Lung (tissue), 12 donors: Measurements from ENCODE around the gene C11orf58. TPM values are rescaled to one million over a fixed set of nuclear protein-coding genes. Genes with fewer than 3 reads are reported as not detected.

Source experiments
- ATAC-seq: fragments of 200-7000 bp; cut with Tn5 transposase; one replicate; pipeline ENCODE4 v1.9.1; 2020; ENCODE audit warnings: moderate number of reproducible peaks; ENCODE audit not compliant: insufficient read depth, low FRiP score
- DNase-seq, 3 donors: peaks; one replicate each; pipeline ENCODE4 v3.0.0-alpha.2; 2013 to 2017
- H3K27ac ChIP-seq, 2 donors: one replicate each; pipeline ENCODE4 v1.5.1; 2013; ENCODE audit warnings: mild to moderate bottlenecking in 2 of 2, moderate library complexity in 2 of 2, control low read depth in 1 of 2, inconsistent platforms in 1 of 2, low read depth in 1 of 2, low read length in 1 of 2
- H3K27me3 ChIP-seq, 3 donors: one replicate each; pipeline ENCODE4 v1.5.1; 2013; ENCODE audit warnings: low read length in 2 of 3; ENCODE audit not compliant: control insufficient read depth in 3 of 3, insufficient read depth in 3 of 3
- H3K36me3 ChIP-seq, 4 donors: one replicate each; pipeline ENCODE4 v1.5.1; 2013; ENCODE audit warnings: low read length in 4 of 4, mild to moderate bottlenecking in 1 of 4, moderate library complexity in 1 of 4; ENCODE audit not compliant: control insufficient read depth in 4 of 4, insufficient read depth in 4 of 4
- H3K4me1 ChIP-seq, 5 donors: one replicate each; pipeline ENCODE4 v1.5.1; 2013; ENCODE audit warnings: low read length in 5 of 5, mild to moderate bottlenecking in 2 of 5, moderate library complexity in 1 of 5; ENCODE audit not compliant: control insufficient read depth in 5 of 5, insufficient read depth in 5 of 5
- H3K4me3 ChIP-seq: one replicate; pipeline ENCODE4 v1.5.1; 2013; ENCODE audit warnings: mild to moderate bottlenecking, control low read depth, moderate library complexity
- H3K9ac ChIP-seq, 2 donors: one replicate each; pipeline ENCODE4 v1.5.1; 2013; ENCODE audit warnings: low read length in 2 of 2, control low read depth in 1 of 2; ENCODE audit not compliant: insufficient read depth in 1 of 2
- H3K9me3 ChIP-seq, 4 donors: one replicate each; pipeline ENCODE4 v1.5.1; 2013; ENCODE audit warnings: low read length in 3 of 4, mild to moderate bottlenecking in 1 of 4, moderate library complexity in 1 of 4; ENCODE audit not compliant: control insufficient read depth in 4 of 4, insufficient read depth in 3 of 4
- CTCF ChIP-seq: IDR thresholded peaks from 2 replicates; pipeline ENCODE4 v1.5.1; 2012; ENCODE audit warnings: mild to moderate bottlenecking; ENCODE audit errors: control extremely low read depth, extremely low read depth
- WGBS, 2 donors: extraction: QIAGEN DNeasy Blood & Tissue Kit; methylation state at CpG; one replicate each; pipeline ENCODE4 v1.1.7; 2013; 5-methylcytosine and 5-hydroxymethylcytosine counted together
- polyA plus RNA-seq, 2 donors: library from polyadenylated mRNA; stranded (reverse); fragments of 200-250 nt; gene quantifications; one replicate each; pipeline ENCODE4 v1.2.1, GENCODE V29; 2013
- total RNA-seq, 2 donors: library from RNA; depleted of rRNA in 1 of 2; stranded (reverse); fragments of >200 nt in 1 of 2; gene quantifications; one replicate each; pipeline ENCODE4 v1.2.1, GENCODE V29; 2014 to 2021
- donor health status: control.
- donor health status: control.
- donor health status: Bipolar disorder and iron deficiency.
- donor health status: healthy.
- donor health status: DM: yes; HTN: yes; CAD: no.

Gene C11orf58
- total and polyA plus RNA-seq, 4 donors = 87.2 to 219 (median 97.9) TPM

- no peaks in the 10 kb centered on the region for H3K27me3 ChIP-seq
- H3K4me1 ChIP-seq = peaks cover 9 to 15% (median 11%) of the 10 kb centered on the region in 5 donors
- no peak for TF ChIP-seq CTCF
- no peaks in the 10 kb centered on the region for H3K9me3 ChIP-seq
- H3K9ac ChIP-seq = no peak overlapping the region
- no peak for ATAC-seq
- no peak overlapping the region for H3K27ac ChIP-seq
- H3K36me3 ChIP-seq = peaks cover 0 to 5% (median 0%) of the 10 kb centered on the region in 4 donors
- no peak overlapping the region for H3K4me3 ChIP-seq
- DNase-seq = no peak
These were observed 61.9 kb downstream of the C11orf58 start for GRCh38 chr11:16800382-16800781.

GRCh38 chr11:16801288-16801980, 63.0 kb downstream of the C11orf58 start:
- ATAC-seq (no peak), DNase-seq (no peak)
- Histone ChIP-seq H3K9me3 (no peaks in the 10 kb centered on the region), H3K4me1 (peaks cover 12 to 24% (median 15%) of the 10 kb centered on the region in 5 donors), H3K9ac (no peak overlapping the region), H3K36me3 (peaks cover 0 to 5% (median 0%) of the 10 kb centered on the region in 4 donors), H3K27ac (no peak overlapping the region), H3K4me3 (no peak overlapping the region), H3K27me3 (no peaks in the 10 kb centered on the region)
- TF ChIP-seq CTCF = no peak
- 94% methylated on average over 10 of the region's 10 CpGs for WGBS, 2 donors

- ATAC-seq (peak; percentile 21), DNase-seq (peak; percentile 45 to 87 (median 82))
- TF ChIP-seq CTCF = no peak
- WGBS, 2 donors = 45 to 63% methylated on average over 7 of the region's 7 CpGs
- H3K4me1 ChIP-seq = peaks cover 15 to 32% (median 20%) of the 10 kb centered on the region in 5 donors
- no peaks in the 10 kb centered on the region for H3K27me3 ChIP-seq
- H3K9me3 ChIP-seq = no peaks in the 10 kb centered on the region
- peaks cover 0 to 5% (median 0%) of the 10 kb centered on the region in 4 donors for H3K36me3 ChIP-seq
- no peak overlapping the region for H3K4me3 ChIP-seq
- peak overlapping the region; percentile 26 to 45 for H3K27ac ChIP-seq
- H3K9ac ChIP-seq = no peak overlapping the region
These were observed 65.9 kb downstream of the C11orf58 start for GRCh38 chr11:16804104-16804947.
